ENCODE results near the gene CTBP1.
"Not testable (repeated sequence)": the region's sequence is repeated elsewhere in the genome, so short reads cannot be mapped to it uniquely, and the experiment has no call there.

CTBP1 gene

GRCh38 chr4:1248245-1249147, at the start of gene CTBP1:
TSS of gene CTBP1 (minus strand) at chr4:1249130. CDS start at chr4:1241331, 7,799 bp downstream.
- DNase-seq, result peak; percentile 73 to 89

- DNase-seq, result no peak
Measured at GRCh38 chr4:1298461-1298860, 49.5 kb upstream of the CTBP1 start.

- no peak for DNase-seq
Measured at GRCh38 chr4:1297456-1298325, 48.8 kb upstream of the CTBP1 start.

GRCh38 chr4:1297023-1297395, 48.1 kb upstream of the CTBP1 start:
- DNase-seq, result no peak

GRCh38 chr4:1296324-1297022, 47.5 kb upstream of the CTBP1 start:
- DNase-seq, result no peak

- DNase-seq, result no peak
Measured at GRCh38 chr4:1295405-1296055, 46.6 kb upstream of the CTBP1 start.

- no peak for DNase-seq
Measured at GRCh38 chr4:1294891-1295290, 46.0 kb upstream of the CTBP1 start.

- DNase-seq, result no peak
Measured at GRCh38 chr4:1294424-1294823, 45.5 kb upstream of the CTBP1 start.

- no peak for DNase-seq
Measured at GRCh38 chr4:1293991-1294390, 45.1 kb upstream of the CTBP1 start.

GRCh38 chr4:1293531-1293941, 44.6 kb upstream of the CTBP1 start:
- no peak for DNase-seq

GRCh38 chr4:1292703-1293011, 43.7 kb upstream of the CTBP1 start:
- not testable (repeated sequence) for DNase-seq

- DNase-seq, result no peak
Measured at GRCh38 chr4:1291996-1292702, 43.2 kb upstream of the CTBP1 start.

- no peak for DNase-seq
Measured at GRCh38 chr4:1291091-1291490, 42.2 kb upstream of the CTBP1 start.

- DNase-seq, result no peak
Measured at GRCh38 chr4:1290165-1290977, 41.4 kb upstream of the CTBP1 start.

GRCh38 chr4:1289207-1290164, 40.6 kb upstream of the CTBP1 start, which contains the start of gene MAEA:
TSS of gene MAEA (plus strand) at chr4:1289891. CDS start at chr4:1289914, 23 bp downstream.
- DNase-seq, result peak; percentile 94 to 95

- no peak for DNase-seq
Measured at GRCh38 chr4:1288786-1289185, 39.9 kb upstream of the CTBP1 start.

- DNase-seq, result no peak
Measured at GRCh38 chr4:1285790-1286553, 37.0 kb upstream of the CTBP1 start.

- DNase-seq, result no peak
Measured at GRCh38 chr4:1285151-1285789, 36.3 kb upstream of the CTBP1 start.

- no peak for DNase-seq
Measured at GRCh38 chr4:1283711-1284110, 34.8 kb upstream of the CTBP1 start.
